AG08396 (cell line): ENCODE measurements around the gene TOMM40.
"Not testable (repeated sequence)": the region's sequence is repeated elsewhere in the genome, so short reads cannot be mapped to it uniquely, and the experiment has no call there.

Experiments
- DNase-seq: peaks from one replicate; pipeline ENCODE4 v3.0.0; 2012; ENCODE audit warnings: low spot score, mixed read lengths

The TOMM40 gene

GRCh38 chr19:44871809-44872208 lies 19.2 kb upstream of the TOMM40 start:
- no peak for DNase-seq

DNA sequence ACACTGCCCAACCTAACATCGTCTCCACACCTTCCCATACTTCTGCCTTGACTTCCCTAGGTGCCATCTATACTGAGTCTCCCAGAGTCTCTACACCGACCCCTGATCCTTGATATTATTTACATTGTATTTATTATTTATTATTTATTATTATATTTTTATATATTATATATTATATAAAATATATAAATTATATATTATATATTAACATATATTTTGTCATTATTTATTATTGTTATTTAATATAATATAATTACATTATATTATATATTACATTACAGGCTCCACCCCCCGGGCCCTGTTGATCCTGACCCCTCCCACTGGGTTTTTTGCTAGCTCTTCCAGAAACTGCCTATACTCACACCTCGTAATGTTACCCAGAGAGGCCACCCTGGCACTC lies 18.4 kb upstream of the TOMM40 start:
- no peak for DNase-seq

DNA sequence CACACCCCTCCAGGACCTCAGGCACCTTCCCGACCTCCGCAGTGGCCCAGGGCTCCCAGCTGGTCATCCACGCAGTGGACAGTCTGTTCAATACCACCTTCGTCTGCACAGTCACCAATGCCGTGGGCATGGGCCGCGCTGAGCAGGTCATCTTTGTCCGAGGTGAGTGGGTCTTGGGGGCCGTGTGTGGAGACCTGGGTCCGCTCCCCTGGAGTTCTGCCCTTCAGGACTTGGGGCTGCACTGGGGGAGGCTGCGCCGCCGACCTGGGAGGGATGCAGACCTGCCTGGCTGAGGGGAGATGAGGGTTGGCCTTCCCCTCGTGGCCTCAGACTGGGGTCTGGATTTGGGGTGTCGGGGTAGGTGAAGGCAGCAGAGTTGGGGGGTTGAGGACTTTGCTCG lies 16.7 kb upstream of the TOMM40 start:
- DNase-seq, result no peak

DNA sequence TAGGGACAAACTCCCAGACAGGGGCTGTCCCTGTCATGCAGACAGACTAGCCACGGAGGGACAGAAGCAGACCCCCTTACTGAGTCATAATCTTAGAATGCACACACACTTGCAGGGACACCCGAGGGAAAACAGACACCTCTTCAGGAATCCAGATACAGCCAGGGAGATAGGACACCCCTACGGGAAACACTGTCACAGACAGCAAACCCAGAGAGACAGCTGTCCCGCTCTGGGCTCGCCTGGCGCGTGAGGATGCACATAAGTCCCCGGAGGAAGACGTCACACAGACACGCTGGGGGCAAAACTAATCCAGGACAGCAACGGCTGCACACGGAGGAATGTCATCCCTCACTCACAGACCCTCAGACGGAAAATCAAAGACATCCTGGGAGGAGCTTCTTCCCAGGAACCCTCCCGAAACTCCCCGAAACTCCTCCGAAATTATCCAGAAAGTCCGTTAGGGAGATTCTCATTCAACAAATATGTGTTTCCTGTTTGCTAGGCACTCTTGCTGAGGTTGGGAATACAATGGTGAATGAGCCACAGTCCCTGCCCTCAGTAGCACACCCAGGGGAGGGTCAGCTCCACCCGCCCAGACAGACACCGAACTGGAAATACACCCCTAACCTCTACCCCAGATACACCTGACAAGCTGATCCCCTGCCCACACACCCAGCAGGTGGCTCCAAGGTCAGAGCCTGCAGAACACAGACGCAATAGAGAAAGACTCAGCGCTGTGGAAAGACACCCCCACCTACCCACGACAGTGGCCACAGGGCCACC lies 15.2 kb upstream of the TOMM40 start:
- DNase-seq, result no peak

GRCh38 chr19:44876930-44877535 lies 14.0 kb upstream of the TOMM40 start:
- no peak for DNase-seq

DNA sequence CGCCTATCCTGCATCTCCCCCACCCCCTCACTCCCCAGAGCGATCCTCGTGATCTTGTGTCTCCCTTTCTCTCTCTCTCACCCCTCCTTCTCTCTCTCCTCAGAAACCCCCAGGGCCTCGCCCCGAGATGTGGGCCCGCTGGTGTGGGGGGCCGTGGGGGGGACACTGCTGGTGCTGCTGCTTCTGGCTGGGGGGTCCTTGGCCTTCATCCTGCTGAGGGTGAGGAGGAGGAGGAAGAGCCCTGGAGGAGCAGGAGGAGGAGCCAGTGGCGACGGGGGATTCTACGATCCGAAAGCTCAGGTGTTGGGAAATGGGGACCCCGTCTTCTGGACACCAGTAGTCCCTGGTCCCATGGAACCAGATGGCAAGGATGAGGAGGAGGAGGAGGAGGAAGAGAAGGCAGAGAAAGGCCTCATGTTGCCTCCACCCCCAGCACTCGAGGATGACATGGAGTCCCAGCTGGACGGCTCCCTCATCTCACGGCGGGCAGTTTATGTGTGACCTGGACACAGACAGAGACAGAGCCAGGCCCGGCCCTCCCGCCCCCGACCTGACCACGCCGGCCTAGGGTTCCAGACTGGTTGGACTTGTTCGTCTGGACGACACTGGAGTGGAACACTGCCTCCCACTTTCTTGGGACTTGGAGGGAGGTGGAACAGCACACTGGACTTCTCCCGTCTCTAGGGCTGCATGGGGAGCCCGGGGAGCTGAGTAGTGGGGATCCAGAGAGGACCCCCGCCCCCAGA lies 12.8 kb upstream of the TOMM40 start:
- DNase-seq, result no peak

DNA sequence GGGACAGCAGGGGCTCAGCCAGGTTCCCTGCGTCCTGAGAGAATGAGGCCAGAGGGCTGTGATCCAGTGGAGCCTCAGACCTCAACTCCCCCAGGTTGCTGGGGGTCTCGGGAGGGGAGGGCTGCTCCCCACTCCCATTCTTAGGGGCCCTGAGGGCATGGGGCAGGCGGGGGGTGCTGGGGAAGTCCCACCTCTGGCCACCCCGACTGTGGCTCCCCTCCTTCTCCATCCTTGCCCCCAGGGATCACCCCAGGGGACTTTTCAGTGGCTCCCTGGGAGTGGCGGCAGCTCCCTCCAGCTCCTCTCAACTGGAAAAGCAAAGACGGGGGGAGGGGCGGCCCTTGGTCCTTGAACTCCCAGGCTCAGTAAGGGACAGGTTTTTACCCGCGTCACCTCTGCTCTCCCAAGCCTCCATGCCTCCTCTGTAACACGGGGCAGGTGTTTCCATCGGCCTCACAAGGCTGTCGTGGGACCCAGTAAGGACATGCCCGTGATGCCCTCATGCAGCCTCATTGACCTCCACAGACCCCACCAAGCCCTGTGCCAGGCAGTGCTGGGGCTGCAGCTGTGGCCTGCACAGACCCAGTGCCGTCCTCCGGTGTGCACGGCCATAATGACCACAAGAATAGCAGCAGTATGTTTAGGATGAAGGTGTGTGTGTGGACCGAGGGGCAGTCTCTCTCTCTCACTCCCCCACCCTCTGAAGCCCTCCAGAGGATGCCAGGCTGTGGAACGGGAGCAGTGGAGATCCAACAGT lies 11.6 kb upstream of the TOMM40 start:
- no peak for DNase-seq

- no peak for DNase-seq
Measured at GRCh38 chr19:44882063-44882462, 9.0 kb upstream of the TOMM40 start.

DNA sequence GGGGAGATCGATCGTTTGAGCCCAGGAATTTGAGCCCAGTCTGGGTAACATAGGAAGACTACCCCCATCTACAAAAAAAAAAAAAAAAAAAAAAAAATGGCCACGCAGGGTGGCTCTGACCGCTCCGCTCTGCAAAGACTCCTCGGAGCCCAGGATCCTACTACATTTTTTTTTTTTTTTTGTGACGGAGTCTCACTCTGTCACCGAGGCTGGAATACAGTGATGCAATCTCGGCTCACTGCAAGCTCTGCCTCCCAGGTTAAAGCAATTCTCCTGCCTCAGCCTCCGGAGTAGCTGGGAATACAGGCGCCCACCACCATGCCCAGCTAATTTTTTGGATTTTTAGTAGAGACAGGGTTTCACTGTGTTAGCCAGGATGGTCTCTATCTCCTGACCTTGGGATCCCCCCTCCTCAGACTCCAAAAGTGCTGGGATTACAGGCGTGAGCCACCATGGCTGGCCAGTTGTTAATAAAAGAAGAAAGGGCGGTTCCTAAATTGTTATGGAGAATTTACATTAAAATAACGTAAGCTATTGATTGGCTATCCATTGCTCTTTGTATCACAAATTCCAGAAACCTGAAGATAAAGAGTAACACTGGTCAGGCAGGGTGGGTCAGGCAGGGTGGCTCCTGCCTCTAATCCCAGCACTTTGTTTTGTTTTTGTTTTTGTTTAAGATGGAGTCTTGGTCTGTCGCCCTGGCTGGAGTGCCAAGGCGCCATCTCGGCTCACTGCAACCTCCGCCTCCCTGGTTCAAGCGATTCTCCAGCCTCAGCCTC lies 8.2 kb upstream of the TOMM40 start:
- DNase-seq, result not testable (repeated sequence)

- no peak for DNase-seq
Measured at GRCh38 chr19:44883922-44884321, 7.1 kb upstream of the TOMM40 start.

- DNase-seq, result no peak
Measured at GRCh38 chr19:44884566-44884965, 6.5 kb upstream of the TOMM40 start.

GRCh38 chr19:44886141-44886540 lies 4.9 kb upstream of the TOMM40 start:
- DNase-seq, result no peak

DNA sequence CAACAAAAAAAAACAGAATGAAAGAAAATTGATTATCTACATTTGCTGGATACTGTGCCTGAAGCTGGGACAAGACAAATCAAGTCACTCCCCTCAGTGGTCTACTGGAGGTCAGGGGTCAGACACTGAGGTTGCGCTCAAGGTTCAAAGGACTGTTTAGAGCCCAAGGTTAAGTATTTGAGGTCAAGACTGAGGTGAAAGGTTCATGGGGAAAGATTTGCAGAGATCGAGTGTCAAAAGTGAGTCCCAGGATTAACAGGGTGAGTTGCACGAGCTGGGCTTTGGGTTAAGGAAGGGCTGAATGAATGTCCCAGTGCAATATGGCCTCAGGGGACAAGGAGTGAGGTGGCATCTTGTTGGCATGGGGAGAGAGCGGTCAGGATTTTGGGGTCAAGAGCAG lies 3.4 kb upstream of the TOMM40 start:
- DNase-seq, result no peak

GRCh38 chr19:44888335-44888734 lies 2.7 kb upstream of the TOMM40 start:
- DNase-seq, result not testable (repeated sequence)

DNA sequence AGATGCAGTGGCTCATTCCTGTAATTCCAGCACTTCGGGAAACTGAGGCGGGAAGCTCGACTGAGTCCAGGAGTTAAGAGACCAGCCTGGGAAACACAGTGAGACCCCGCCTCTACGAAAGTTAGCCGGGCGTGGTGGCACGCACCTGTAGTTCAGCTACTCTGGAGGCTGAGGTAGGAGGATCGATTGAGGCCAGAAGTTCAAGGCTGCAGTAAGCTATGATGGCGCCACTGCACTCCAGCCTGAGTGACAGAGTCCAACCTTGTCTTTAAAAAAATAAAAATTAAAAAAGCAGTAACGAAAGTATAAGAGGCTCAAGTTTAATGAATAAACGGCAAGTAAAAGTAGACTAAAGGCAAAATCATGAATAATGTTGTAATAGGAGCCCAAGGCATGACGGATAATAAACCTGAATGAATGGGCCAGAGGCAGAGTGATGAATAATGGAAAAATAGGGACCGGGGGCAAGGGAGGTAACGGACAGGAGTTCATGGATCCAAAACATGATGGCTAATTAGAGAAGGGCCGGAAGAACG lies 1.2 kb upstream of the TOMM40 start:
- no peak for DNase-seq

DNA sequence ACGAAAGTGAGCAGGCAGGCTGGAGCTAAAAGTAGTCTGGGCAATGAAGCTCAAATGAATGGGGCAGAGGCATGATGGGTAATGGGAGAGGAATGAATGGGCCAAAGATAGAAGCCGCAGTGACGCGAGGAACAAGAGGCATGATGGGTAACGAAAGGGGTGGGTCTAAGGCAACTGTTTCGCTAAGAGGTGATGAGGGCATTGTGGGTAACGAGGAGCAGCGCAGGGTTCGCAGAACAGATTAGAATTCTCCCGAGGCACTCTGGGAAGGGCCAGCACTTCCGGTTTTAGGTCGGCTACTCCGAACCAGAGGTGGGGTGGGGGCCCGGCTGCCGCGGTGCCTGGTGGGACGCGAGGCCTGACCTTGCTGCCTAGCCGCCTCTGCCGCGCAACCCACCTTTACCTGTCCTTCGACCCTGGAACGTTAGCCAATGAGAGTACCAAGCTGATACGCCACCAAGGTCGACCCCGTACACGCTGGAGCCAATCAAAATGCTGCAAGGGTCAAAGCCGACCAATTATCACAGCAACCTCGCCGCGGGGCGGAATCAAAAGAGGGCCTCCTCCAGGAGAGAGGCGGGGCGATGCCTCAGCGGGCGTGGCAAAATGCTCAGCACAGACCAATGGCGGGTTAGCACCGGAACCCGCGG lies 563 bp upstream of the TOMM40 start:
- peak; percentile 93 for DNase-seq

GRCh38 chr19:44892932-44893331 lies 1.9 kb downstream of the TOMM40 start:
- no peak for DNase-seq

DNA sequence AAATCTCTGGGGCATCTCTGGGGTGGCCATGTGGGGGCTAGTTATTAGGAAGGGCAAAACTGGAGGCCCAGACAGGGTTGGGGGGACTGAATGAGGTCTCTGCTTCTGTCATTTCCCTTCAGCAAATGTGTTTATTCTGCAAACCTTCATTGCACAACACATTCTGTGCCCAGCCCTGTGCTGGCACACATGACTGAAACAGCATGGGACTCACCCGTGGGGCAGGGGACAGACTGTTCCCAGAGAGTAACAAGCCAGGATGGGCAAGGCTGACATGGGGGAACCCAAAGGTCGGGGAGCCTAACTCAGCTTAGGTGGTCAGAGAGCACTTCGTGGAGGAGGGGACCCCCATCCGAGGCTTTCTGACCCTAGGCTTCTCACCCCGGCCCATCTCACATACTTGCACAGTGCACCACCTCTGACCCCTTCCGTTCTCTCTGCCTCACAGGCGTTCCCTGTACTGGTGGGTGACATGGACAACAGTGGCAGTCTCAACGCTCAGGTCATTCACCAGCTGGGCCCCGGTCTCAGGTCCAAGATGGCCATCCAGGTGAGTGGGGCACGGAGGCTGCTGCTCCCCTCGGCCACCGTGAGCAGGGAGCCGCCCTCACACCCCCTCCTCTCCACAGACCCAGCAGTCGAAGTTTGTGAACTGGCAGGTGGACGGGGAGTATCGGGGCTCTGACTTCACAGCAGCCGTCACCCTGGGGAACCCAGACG lies 2.4 kb downstream of the TOMM40 start:
- no peak for DNase-seq

- no peak for DNase-seq
Measured at GRCh38 chr19:44894052-44894400, 3.0 kb downstream of the TOMM40 start.

GRCh38 chr19:44894946-44895345 lies 3.9 kb downstream of the TOMM40 start:
- no peak for DNase-seq
